NCI-H1694 treated with DMSO at 0.1 percent for 48 hours (cell line): ENCODE results near the gene PEPD.

Experiments
- DNase-seq: peaks from one replicate; lab custom pipeline; 2025; lab: John Stamatoyannopoulos, UW

The PEPD gene

GRCh38 chr19:33438987-33439781, 82.4 kb downstream of the PEPD start:
- DNase-seq: no peak

- no peak for DNase-seq
Observed at GRCh38 chr19:33437821-33438671, 83.5 kb downstream of the PEPD start.

- DNase-seq: no peak
Observed at GRCh38 chr19:33437393-33437820, 84.2 kb downstream of the PEPD start.

GRCh38 chr19:33436360-33437345, 84.9 kb downstream of the PEPD start:
- DNase-seq: no peak

DNA sequence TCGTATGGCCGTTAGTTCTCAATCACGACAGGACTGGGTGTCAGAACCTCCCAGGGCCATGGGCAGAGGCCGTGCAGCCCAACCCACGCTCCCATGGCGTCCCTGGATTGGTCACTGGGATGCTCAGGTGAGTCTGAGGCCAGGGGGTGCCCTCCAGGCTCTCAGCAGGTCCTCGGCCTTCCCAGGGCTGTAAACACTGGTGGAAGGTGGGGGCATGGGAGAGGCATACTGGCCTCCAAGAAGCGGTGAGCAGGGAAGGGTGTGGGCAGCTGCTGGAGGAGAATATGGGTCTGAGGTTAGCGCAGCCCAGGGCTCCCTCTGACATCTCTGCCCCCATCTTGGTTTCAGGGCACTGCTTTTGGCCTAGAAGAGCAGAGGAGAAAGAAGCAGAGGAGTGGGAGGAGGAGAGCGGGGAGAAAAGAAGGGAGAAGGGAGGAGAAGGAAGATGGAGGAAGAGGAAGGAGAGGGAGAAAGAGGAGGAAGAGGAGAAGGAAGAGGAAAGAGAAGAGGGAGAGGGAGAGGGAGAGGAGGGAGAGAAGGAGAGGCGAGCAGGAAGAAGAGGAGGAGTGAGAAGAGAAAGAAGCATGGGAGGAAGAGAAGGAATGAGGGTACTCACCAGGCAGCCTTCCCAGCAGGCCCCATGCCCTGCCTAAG, 85.8 kb downstream of the PEPD start:
- DNase-seq: no peak

- DNase-seq: peak; percentile 3
Observed at GRCh38 chr19:33434886-33435705, 86.5 kb downstream of the PEPD start.

GRCh38 chr19:33434069-33434885, 87.3 kb downstream of the PEPD start:
- no peak for DNase-seq

- DNase-seq: no peak
Observed at GRCh38 chr19:33432446-33433170, 89.0 kb downstream of the PEPD start.

- no peak for DNase-seq
Observed at GRCh38 chr19:33432015-33432414, 89.6 kb downstream of the PEPD start.

- DNase-seq: peak; percentile 83
Observed at GRCh38 chr19:33430674-33431277, 90.8 kb downstream of the PEPD start.

GRCh38 chr19:33429891-33430673, 91.5 kb downstream of the PEPD start:
- DNase-seq: peak; percentile 20

DNA sequence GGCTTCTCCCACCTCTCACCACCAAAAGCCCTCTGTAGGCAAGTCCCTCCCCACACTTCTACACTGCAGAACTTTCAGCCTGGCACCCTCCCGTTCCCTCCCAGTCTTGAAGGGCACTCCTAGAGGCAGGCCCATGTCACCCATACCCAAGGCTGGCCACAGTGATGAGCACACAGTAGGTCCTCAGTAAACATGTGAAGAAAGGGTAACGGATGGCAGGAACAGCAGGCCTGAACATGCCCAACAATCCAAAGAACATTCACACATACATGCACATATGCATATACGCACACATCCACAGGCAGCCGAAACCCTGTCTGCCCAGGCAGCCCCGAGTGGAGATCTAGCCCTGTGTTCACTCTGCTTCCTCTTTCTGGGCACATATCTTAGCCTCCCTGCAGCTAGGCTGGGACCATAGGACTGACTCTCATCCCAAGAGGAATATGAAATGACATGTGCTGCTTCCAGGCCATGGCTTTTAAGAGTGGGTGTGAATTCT, 92.9 kb downstream of the PEPD start:
- DNase-seq: no peak

DNA sequence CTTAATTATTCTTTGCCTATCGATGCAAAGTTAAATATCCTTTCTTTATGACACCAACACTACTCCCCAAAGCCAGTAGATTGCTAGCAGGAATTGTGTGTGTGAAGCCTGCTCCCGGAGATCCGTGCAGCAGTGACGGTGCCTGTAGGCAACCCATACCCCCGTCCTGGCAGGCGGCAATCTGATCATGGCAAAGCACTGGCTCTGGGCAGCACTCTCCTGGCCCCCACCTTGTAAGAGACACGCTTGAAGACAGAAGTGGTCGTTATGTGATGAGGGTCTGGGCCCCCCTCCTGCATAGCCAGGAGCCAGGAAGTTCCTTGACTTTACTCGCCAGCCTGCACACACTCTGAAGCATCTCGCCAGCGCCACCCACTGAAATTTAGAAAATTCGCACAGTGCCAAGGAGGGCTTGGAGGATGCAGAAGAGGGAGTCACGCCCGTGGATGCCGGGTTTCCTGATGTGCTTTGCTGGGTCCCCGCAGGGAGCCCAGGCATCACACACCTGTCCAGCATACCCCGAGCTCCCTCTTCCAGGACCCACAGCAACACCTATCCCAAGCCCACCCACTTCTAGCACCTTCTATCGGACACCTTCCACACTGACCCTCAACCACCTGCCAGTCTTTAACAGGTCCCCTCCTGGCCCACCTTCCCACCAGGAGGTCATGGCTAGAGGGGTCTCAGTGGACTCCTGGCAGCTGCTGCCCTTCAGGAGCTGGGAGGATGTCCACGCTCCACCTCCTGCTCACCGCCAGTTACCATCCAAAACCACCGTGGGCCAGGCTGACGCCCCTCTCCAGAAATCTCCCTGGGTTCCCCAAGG, 93.6 kb downstream of the PEPD start:
- no peak for DNase-seq

DNA sequence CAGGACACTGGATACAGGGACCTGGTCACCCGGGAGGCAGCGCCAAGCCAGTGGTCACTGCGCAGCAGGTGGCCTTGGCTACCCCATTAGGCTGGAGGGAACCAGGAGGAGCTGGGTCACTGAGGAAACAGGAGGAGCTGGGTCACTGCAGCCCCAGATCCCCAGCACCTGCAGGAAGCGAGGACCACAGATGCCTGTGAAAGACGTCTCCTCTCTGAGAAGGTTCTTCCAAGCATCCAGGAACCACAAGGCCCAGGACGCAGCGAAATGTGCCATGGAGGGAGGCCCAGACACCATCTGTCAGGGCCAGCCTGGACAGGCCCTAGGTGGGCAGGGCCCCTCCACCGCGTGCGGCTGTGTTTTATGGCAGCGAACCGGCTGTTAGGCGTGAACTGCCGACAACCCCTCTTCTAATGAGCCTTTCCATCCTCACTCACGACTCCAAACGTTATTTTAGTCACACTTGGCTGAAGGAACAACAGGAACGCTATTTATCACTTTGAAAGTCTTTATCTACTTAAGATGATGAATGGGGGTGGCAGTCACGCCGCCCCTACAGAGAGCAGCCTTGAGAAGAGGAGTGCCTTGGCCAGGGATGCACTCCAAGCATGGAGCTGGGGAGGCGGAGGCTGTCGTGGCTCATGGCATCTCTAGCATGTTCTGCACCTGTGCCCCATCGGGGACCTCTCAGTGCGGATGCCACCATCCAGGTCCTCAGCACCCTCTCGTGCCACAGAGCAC, 94.8 kb downstream of the PEPD start:
- DNase-seq: peak; percentile 47

- DNase-seq: no peak
Observed at GRCh38 chr19:33424181-33424580, 97.4 kb downstream of the PEPD start.
